Hippocampal formation (tissue), 2 donors: ENCODE measurements around the gene OSBPL9.
"Not testable (repeated sequence)": the region's sequence is repeated elsewhere in the genome, so short reads cannot be mapped to it uniquely, and the experiment has no call there.

Source experiments
- DNase-seq, 2 donors: peaks; one replicate each; lab custom pipeline; 2025; lab: John Stamatoyannopoulos, UW

OSBPL9 gene

DNA sequence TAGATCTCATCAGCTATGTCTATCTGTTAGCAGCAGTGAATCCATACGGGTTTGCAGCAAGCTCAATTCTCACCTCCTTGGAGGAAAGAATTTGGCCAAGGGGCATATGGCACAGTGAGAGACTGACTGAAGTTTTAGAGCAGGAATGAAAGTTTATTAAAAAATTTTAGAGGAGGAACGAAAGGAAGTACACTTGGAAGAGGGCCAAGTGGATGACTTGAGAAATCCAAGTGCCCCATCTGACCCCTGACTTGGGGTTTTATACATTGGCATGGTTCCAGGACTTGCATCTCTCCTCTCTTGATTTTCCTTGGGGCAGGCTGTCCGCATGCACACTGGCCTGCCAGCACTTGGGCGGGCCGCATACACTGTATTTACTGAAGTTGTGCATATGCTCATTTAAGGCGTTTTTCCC is 9.2 kb upstream of the OSBPL9 start:
- no peak for DNase-seq

DNA sequence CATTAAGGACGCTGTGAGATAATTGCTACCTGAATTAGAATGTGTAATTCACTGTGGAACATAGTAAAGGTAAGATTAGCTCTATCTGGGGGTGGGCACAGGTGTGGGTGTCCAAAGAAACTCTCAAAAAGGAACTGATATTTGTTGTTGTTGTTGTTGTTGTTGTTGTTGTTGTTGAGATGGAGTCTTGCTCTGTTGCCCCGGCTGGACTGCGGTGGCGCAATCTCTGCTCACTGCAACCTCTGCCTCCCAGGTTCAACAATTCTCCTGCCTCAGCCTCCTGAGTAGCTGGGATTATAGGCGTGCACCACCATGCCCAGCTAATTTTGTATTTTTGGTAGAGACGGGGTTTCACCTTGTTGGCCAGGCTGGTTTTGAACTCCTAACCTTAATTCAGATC is 6.8 kb upstream of the OSBPL9 start:
- DNase-seq, result not testable (repeated sequence)

DNA sequence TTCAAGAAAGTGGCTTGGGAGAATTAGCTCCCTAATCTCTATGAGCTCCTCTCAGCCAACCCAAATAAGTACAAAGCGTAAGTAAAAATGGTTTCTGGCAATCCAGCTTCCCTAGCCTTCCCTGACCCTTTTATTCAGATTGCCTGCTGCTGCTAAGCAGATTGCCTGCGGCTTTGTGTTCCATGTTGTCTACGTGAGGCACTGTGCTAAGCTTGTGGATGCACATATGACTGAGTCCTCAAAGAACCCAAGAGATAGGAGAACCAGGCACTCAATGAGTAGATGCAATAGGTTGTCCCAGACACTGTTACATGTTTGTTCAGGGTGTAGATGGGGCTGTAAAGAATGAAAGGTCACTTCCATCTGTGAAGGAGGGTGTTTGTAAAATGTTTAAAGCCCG is 6.3 kb upstream of the OSBPL9 start:
- no peak for DNase-seq

DNA sequence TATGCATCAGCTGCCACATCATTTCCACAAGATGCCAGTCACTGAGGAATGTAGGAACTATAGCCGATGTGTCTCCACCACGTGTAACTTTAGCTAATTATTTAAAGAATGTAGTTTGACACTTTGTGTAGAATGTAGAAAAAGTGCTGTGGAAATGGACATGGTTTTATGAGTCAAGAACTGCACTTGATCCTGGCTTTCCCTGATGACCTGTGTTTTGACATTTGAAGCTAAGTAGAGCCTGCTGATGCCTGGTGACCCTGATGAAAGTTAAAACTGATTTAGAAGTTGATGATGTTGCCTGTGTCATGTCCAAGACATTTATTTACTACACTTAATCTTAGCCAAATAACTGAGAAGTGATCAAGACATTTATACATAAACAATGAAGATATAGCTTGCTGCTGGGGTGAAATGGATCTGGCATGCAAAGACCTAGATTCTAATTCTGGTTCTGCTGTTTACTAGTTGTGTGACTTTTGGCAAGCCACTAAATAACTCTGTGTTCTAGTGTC is 4.4 kb upstream of the OSBPL9 start:
- DNase-seq, result no peak

DNA sequence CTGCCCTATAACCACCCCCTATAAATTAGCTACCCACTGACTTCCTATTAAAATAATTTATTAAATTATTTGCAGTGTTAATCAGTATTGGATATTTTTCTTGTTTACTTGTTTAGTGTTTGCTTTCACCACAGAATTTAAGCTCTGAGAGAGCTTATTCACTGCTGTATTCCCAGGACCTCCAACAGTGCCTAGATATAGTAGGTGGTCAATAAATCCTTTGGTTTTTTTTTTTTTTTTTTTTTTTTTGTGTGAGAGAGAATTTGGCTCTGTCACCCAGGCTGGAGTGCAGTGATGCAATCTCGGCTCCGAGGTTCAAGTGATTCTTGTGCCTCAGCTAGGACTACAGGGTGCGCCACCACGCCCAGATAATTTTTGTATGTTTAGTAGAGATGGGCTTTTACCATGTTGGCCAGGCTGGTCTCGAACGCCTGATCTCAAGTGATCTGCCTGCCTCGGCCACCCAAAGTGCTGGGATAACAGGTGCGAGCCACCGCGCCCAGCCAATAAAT is 1.1 kb upstream of the OSBPL9 start:
- DNase-seq, result no peak

DNA sequence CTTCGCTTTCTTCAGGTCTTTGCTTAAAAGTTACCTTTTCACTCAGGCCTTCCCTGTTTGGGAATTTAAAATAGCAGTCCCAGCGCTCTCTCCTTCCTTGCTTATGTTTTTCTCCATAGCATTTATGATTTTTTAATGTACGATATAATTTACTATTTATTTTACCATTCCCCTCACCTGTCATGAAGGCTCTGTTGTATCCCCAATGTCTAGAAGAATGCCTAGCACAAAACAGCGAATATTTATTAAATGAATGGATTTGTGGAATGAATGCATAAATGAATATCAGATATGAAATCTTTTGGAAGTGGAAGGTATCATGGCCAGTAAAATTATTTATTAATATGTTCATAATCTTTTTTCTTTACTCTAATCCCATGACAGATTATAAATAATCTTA is 402 bp upstream of the OSBPL9 start:
- no peak for DNase-seq

DNA sequence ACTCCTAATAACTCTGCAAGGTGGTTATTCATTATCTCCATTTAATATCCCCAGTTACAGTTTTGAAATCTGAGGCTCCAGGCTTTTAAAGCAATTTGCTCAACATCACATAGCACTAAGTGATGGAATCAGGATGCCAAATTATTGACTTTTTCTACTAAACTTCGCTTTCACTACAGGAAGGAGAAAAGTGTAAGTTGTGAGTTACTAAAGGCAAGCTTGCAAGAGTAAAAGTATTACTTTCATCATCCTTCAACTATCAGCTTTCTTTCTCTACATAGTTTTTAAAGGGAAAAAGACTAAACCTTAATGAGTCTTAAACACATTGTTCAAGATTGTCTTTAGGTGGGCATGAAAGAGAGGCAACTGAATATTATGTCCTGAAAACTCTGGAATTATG is 1.8 kb downstream of the OSBPL9 start:
- DNase-seq, result no peak

DNA sequence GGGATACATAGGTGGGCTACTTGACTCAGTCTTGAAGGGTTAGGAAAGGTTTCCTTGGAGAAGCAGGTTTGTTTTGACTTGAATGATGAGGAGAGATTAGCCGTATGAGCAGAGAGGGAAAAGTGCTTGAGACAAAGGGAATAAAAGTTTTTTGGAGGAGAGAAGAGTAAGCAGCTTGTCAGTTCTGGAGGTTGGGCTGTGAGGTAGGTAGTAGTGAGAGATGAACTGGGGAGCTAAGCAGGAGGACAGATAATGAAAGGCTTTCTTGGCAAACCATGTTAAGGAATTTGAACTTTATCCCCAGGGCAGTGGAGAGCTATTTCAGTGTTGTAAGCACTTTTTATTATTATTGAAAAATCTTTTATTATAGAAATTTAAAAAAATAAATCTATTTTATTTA is 3.6 kb downstream of the OSBPL9 start:
- no peak for DNase-seq

DNA sequence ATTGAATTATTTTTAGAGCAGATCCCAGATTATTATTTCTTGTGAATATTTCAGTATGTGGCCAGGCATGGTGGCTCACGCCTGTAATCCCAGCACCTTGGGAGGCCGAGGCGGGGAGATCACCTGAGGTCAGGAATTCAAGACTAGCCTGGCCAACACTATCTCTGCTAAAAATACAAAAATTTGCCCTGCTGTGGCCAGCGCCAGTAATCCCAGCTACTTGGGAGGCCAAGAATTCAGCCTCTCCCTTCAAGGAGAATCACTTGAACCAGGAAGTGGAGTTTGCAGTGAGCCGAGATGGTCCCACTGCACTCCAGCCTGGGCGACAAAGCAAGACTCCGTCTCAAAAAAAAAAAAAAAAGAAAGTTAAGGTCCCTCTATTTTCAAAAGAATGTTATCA is 4.3 kb downstream of the OSBPL9 start:
- DNase-seq, result no peak

DNA sequence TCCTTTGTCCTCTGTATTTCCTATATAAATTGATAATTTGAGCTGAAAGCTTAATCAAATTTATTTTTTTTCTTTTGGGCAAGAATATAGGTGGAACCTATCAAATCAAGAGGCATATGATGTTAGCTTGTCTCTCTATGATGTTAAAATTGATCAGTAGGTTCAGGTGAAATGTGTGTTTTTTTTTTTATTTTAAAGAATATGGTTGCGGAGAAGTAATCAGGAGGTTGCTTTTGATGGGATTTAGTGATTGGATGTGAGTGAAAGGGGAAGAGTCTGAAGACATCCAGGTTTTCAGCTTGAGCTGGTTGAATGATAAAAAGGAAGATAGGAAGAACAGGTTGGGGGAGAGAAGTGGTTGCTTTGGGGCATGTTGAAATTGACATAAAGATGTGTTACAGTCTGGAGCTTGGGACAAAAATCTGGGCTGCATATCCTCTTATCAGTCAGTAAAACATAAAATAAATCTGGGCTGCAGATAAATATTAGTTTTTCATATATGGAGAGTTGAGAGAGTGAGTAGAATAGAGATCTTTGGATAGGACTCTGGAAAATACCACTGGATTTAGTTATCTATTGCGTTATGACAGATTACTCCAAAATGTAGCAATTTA is 5.1 kb downstream of the OSBPL9 start:
- no peak for DNase-seq

DNA sequence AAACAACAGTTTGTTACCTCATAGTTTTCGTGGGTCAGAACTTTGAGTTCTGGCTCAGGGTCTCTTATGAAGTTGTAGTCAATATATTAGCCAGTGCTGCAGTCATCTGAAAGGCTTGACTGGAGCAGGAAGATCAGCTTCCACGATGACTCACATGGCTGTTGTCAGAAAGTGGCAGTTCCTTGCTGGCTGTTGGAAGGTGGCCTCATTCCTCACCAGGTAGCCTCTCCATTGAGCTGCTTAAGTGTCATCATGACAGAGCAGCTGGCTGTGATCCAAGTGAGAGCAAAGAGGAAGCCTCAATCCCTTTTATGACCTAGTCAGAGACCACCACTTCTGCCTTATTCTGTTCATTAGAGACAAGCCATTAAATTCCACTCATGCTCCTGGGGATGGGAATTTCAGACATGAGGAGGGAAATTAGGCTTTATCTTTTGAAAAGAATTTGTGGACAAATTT is 5.6 kb downstream of the OSBPL9 start:
- DNase-seq, result no peak

DNA sequence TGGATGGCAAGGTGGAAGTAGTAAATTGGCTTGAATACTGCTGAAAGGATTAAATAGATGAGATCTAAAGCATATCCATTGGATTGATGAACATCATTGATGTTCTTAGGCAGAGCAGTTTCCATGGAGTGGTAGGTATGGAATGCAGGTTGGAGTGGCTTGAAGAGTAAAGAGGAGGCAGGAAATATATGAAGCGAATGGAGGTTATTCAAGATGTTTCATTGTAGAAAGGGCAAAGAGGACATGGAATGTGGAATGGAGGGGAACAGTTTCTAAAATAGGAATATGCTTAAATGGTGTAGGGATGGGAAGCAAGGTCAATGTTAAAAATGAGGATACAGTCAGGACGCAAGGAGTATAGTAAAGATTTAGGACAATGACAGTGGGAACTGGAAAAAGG is 6.1 kb downstream of the OSBPL9 start:
- DNase-seq, result no peak

DNA sequence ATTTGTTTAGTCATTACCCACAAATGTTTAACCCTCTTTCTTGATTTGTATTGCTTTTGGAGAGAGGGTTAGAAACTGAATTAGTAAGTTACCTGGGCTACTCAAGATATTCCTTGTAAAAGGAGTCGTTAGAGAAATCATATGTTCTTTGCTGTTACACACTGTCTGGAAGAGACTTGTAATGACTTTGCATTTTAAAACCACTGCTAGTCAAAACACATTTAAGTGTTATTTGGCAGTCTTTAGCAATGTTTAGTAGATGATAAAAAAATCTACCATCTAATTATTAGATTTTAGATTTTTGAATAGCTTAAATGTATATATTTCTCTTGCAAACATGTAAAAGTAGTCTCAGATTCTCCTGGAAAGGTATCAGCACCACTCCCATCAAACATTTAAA is 6.6 kb downstream of the OSBPL9 start:
- no peak for DNase-seq

DNA sequence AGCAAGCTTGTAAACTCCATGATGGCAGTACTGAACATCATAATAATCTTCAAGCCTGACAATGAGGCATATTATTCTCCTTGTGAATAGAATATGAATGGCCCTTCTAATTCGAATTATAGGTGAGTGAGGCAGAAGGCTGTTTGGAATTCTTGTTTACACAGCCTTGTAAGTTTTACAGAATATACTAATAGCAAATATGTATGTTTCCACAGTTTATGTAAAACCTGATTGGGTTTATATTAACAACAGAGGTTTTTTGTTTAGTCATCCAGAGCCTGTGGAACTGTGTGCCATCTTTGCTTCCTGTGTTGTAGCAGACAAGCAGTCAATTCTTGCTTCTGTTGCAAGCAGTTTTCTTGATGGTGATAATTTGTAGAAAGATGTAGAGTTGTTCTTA is 8.0 kb downstream of the OSBPL9 start:
- peak in 1 of 2 donors; percentile 50 for DNase-seq

DNA sequence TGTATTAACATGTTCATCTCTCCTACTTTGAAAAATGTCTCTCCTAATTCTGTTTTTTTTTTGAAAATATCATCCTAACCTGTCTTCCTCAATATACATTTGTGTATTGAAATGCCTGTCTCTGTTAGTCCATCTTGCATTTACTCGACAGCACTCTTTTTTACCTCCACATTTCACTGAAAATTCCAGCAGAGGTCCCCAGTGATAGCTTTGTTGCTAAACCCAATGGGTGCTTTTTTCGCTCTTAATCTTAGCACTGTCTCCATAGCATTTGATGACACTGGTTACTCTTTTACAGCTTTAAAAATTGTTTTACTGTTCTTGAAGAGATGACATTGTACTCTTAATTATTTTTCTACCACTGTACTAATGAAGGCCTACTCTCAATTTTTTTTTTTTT is 10.8 kb downstream of the OSBPL9 start:
- peak in 1 of 2 donors; percentile 20 for DNase-seq

DNA sequence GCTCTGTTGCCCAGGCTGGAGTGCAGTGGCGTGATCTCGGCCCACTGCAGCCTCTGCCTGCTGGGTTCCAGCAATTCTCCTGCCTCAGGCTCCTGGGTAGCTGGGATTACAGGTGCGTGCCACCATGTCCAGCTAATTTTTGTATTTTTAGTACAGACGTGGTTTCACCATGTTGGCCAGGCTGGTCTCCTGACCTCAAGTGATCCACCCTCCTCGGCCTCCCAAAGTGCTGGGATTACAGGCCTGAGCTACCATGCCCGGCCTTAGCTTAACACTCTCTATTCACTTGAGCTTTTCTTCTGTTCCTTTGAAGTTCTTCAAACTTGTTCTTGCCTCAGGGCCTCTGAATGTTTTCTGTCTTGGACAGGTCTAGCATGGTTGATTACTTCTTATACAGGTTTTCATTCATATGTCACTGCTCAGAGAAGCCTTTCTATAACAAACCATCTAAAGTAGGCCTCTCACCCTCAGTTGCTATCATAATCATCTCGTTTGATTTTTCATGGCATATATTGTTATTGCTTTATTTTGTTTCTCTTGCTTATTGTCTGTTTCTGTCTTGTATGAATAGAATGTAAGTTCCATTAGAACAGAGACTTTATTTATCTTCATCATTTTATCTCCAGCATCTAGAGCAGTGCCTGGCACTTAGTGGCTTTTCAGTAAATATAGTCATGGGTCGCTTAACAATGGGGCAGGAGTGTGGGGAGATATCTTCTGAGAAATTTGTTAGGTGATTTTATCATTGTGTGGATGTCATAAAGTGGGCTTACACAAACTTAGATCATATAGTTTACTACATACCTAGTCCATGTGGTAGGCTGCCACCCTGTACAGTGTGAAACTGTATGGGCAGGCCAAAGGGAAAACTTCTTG is 12.1 kb downstream of the OSBPL9 start:
- DNase-seq, result no peak

DNA sequence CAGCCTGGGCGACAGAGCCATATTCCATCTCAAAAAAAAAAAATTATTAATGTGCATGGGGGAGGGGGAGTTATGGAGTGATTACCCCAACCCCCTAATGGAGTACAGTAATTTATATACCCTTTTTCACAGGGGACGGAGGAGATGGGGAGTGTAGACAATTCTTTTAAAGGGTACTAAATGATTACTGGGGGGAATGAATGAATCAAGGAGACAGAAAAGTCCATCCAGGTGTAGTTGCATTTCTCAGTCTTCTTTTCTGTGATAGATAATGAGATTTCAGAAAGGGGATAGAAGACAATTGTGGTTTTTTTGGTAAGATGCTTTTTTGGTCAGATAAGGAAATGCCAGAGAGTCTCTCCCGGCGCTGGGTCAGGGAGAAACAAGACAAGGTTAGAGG is 13.0 kb downstream of the OSBPL9 start:
- no peak for DNase-seq

DNA sequence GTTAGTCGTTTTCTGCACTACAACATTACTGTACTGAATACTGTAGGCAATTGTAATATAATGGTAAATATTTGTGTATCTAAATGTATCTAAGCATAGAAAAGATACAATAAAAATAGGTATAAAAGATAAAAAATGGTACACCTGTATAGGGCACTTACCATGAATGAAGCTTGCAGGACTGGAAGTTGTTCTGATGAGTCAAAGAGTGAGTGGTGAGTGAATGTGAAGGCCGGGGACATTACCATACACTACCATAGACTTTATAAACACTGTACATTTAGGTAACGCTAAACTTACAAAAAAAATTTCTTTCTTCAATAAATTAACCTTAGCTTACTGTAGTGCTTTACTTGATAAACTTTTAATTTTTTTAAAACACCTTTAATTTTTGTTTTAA is 13.5 kb downstream of the OSBPL9 start:
- DNase-seq, result no peak

DNA sequence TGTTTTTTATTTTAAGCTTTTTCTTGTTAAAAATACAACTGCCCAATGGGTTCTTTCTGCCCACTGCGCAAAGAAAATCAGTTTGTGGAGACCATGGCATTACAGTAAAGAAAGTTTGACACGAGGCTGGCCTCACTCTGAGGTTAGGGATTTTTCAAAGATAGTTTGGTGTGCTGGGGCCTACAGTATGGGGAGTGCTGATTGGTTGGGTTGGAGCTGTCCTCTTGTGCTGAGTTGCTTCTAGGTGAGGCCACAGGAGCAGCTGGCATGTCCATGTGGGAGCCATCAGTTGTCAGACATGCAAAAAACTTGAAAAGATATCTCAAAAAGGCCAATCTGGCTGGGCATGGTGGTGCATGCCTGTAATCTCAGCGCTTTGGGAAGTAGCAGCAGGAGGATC is 14.0 kb downstream of the OSBPL9 start:
- no peak for DNase-seq

DNA sequence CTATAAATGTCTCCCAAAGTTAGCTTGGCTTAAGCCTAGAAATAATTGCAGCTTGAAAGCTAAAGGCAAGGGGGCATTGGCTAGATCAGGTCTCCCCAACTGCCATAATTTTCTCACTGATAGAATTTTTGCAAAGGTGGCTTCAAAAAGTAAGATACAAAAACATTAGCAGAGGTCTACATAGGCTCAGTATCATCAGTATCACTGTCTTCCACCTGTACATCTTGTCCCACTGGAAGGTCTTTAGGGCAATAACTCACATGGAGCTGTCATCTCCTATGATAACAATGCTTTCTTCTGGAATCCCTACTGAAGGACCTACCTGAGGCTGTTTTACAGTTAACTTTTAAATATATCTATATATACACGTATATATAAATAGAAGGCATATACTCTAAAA is 14.9 kb downstream of the OSBPL9 start:
- no peak for DNase-seq

DNA sequence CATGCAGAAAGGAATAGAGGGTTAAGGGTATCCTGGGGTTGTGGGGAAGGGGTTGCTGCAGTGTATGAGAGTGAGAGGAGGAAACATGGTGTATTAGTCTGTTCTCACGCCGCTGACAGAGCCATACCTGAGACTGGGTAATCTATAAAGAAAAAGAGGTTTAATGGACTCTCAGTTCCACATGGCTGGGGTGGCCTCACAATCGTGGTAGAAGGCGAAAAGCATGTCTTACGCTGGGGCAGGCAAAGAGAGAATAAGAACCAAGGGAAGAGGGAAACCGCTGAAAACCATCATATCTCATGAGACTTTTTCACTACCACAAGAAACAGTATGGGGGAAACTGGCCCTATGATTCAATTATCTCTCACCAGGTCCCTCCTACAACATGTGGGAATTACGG is 17.7 kb downstream of the OSBPL9 start:
- no peak for DNase-seq

DNA sequence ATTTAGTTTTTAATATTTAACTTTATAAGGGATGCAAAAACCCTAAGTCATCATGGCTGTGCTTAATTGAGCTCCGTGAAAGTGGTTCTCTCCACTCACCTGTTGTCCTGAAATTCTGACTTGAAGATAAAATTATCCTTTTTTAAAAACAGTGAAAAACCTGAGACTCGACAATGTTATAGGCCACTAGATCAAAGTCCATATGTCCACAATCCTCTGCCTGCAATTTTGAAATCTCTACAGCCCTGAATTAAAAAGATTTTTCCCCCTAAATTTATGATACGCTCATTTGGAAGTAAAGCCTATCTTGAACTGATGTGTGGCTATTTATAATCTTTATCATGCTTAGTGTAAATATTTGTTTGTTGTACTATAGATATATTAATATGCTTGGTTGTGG is 18.7 kb downstream of the OSBPL9 start:
- no peak for DNase-seq

DNA sequence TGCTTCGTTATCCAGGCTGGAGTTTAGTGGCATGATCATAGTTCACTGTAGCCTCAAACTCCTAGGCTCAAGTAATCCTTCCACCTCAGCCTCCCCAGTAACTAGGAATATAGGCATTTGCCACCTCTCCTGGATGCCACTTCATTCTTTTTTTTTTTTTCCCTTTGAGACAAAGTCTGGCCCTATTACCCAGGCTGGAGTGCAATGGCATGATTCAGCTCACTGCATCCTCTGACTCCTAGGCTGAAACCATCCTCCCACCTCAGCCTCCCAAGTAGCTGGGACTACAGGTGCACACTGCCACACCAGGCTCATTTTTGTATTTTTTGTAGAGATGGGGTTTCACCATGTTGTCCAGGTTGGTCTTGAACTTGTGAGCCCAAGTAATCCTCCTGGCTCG is 19.3 kb downstream of the OSBPL9 start:
- no peak for DNase-seq
